HG02885 (cell line): ENCODE data around the gene LTC4S.

Experiments used
- ATAC-seq: cut with Tn5 transposase; IDR thresholded peaks from one replicate; pipeline ENCODE4 v1.9.1; 2021; ENCODE audit warnings: mild to moderate bottlenecking; ENCODE audit not compliant: unreplicated experiment, poor library complexity

LTC4S gene

DNA sequence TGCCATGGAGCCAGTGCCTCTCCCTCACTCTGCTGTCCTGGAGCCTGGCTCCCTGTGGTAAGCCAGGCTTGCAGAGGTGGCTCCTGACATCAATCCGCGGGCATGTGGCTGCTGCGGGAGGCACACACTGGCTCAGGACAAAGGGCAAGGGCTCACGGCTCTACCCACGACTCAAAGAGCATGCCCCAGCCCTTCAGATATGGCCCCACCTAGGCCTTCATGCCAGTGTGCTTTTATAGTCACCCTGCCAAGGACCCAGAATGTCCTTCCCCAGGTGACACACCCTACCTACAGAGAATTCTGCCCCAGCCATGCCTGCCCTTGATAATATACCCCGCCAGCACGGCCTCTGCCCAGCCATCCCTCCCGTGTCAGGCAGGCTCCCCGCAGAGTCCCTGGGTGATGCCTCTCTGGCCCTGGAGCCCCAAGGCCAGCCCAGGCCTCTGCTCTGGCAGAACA, 11.3 kb downstream of the LTC4S start:
- ATAC-seq = no peak

DNA sequence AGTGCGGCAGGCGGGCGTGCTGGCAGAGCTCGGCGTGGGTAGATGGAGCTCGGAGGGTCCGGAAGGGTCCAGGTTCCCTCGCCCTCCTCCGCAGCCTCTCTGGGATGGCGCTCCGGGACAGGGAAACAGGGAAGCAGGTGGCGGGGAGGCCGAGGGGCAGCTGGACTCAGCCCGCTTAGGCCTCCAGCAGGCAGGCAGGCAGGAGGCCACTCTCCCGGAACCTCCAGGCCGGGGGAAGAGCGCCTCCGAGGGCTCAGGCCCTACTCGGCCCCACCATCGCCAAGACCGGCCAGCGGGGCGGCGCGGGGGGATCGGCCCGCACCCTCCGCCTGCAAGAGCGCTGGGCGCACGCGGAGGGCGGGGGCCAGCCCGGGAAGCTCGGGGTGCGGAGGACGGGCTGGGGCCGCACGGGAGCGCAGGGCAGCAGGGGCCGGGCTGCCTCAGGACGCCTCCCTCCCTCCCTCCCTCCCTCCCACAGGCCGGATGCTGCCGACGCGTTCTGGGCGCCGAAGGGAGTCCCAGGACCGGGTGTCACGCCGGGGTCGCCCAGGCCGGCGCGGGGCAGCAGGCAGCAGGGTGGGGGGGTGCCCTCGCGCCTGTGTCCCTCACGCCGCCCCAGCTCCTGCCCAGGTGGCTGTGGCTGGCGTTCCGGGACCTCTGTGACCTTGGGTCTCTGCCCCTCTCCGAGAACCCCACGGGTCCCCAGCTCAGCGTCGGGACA, 11.9 kb downstream of the LTC4S start:
- ATAC-seq = peak; percentile 23

DNA sequence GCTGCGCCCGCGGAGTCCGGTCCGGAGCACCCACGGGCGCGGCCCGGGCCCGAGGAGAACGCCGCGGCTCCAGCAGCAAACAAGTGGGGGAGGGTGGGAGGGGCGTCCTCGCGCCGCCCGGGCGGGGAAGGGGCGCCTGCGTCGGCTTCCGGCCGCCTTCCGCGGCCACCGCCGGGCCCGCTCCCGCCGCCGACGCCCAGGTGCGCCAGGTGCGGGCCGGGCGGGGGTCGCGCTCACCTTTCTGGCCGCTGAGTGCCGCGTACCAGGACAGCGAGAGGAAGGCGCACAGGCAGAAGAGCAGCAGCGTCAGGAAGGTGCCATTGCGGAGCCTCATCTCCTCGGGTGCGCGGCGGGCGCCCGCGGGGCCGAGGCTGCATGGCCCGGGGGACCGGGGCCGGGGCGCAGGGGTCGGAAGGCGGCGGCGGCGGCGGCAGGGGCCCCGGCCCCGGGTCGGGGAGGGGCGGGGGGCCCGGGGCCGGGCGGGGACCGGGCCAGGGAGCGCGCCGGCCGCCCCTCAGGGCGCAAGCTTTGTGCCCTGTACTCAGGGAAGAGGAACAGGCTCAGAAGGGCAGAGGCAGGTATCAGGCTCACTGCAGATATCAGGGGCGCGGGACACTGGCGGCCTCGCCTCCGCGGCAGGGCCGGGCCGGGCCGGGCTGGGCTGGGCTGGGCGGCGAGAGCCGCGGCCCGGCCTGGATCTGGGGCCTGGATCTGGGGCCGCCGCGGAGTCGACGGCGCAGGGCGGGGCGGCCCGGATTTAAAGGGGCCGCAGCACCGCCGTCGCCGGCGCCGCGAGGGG, 12.7 kb downstream of the LTC4S start, which contains the start of gene MGAT4B:
Gene MGAT4B (minus strand): TSS at position 617 of the 799 bp plus-strand sequence. CDS start 283 bp downstream, at position 334.
- ATAC-seq = peak; percentile 75

- no peak for ATAC-seq
These were observed 18.5 kb downstream of the LTC4S start for GRCh38 chr5:179812135-179812825.

DNA sequence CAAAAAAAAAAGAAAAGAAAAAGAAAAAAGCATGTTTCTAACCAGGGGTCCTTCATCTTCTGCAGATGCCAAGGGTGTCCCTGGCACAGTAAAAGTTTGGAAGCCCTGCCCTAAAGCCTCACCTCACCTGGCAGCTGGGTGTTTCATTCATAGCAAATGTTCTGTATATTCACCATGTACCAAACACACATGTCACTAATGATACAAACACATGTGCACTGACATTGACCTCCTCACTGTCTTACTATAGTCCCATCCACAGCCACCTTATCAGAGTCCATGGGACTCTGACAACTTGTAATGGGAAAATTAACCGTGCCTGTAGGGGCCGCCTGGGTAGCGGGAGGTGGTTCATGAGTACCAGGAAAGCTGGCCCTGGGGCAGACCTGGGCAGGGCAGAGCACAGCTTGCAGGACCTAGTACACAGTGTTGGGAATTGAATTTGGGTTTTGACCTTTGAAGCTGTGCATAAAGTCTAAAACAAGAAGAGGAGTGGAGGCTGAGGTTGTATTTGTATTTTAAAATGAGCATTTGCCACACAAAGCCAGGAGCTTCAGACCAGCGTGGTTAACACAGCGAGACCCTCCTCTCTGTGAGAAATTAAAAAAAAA, 19.3 kb downstream of the LTC4S start:
- no peak for ATAC-seq

DNA sequence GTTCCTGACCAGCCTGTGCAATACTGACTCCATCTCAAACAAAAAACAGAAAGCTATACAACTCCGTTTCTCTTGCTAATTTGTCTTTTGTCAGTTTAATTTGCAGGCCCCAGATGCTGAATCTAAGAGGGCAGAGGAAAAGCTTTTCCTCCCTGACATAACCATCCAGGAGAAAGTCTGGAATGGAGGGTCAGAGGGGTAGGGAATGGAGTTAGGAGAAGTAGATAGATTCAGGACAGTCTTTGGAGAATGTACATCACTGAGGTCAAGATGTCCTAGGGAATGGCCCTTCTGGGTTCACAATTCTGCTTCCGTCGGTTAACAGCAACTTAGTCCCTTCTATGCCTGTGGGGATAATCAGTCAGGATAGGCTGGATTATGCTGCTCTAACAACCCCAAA, 20.3 kb downstream of the LTC4S start:
- no peak for ATAC-seq

- no peak for ATAC-seq
These were observed 21.9 kb downstream of the LTC4S start for GRCh38 chr5:179815491-179816249.

- no peak for ATAC-seq
These were observed 22.6 kb downstream of the LTC4S start for GRCh38 chr5:179816401-179816795.

DNA sequence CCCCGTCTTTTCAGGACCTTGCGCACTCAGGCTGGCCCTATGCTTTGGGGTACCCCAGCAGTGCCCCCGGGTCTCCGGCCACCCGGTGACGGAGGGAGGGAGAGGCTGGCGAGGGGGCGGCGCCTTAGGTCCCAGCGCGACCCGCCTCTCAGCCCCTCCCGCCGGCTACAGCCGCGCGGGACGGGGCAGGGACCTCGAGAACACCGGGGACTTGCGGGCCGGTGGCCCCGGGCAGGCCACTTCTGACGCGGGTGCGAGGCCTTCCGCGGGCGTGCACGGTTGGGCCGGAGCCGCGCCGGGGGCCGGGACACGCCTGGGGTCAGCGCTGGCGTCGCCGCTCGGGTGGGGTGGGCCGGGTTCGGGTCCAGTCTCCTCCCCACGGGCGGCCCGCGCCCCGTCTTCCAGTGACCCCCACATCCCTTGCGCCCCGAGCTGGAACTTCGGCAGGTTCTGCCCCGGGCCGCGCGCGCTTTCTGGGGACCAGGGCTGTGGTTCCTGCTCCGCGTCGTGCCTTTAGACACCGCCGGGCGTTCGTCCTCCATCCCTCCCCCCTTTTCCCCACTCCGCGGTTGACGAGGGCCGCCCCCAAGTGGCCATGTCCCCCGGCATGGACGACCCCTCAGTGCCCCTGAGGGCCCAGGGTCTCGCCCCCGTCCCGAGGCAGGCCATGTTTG, 23.1 kb downstream of the LTC4S start:
- no peak for ATAC-seq

GRCh38 chr5:179817470-179817840, 23.7 kb downstream of the LTC4S start:
- ATAC-seq = no peak

GRCh38 chr5:179817890-179818745, 24.3 kb downstream of the LTC4S start:
- ATAC-seq = no peak

DNA sequence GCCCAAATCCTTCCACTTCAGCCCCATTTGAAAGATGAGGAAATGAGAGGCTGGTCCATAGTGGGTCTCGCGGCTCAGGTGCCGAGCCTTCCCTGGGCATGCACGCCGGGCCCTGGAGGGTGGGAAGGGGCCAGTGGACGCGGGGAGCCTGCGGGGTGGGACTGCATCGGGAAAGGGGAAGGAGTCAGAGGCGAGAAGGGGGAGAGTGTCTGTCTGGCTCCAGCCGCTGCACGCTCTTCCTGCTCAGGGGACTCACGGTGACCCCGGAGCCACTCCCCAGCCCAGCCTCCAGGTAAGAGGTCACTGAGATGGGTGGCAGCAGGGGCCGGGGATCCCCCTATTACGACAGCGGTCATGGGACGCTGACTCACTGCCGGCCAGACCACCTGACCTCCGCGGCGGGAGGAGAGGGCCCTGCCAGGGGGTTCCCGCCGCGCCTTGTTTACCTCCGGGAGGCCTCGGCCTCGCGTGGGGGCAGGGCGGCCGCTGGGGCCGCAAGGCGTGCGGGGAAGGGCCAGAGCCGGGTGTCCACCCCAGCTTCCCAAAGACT, 25.0 kb downstream of the LTC4S start:
- ATAC-seq = peak; percentile 66

- no peak for ATAC-seq
These were observed 25.7 kb downstream of the LTC4S start for GRCh38 chr5:179819296-179820126.

DNA sequence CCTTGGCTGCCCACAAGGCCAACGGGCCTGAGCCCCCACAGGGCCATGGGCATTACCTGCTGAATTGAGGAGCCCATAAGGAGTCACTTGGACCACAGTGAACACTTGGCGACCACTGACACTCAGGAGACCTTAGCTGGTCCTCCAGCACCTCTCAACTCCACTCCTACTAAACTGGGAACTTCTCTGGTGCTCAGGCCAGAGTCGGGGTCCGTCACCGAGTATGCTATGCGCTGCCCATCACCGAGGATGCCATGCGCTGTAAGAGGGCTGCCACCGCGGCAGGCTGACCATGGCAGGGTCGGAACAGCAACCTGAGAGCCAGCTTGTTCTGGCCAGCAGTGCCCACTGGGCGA, 26.3 kb downstream of the LTC4S start:
- no peak for ATAC-seq

DNA sequence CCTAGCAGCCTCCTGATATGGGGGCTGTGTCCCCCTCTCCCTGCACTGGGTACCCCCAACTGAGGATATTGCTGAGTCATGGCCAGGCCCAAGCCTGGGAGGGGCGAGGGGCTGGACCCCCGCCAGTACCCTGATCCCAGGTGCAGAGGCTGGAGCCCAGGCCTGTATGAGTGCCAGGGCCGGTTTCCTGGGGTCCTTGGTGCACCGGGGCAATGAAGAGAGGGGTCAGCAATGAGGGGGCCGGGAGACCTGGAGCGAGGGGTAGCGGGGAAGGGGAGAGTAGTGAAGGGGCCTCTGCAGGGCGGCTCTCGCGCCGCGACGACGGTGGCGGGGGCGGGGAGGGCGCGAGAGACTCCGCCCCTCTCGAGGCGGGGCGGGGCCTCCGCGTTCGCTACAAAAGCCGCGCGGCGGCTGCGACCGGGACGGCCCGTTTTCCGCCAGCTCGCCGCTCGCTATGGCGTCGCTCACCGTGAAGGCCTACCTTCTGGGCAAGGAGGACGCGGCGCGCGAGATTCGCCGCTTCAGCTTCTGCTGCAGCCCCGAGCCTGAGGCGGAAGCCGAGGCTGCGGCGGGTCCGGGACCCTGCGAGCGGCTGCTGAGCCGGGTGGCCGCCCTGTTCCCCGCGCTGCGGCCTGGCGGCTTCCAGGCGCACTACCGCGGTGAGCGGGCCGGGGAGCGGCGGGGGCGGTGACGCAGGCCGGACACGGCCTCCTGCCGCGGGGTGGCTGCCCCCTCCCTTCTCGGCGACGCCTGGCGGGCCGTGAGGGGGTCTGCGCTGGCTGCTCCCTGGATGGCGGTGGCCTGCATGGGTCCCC, 26.9 kb downstream of the LTC4S start, which contains the start of gene SQSTM1:
Gene SQSTM1 (plus strand): TSS at position 423 of the 815 bp plus-strand sequence. CDS start 32 bp downstream, at position 455.
- ATAC-seq = peak; percentile 49

GRCh38 chr5:179821298-179822058, 27.7 kb downstream of the LTC4S start:
- peak; percentile 41 for ATAC-seq
